GM12878 (cell line): Measurements from ENCODE around the gene RYR2.

ENCODE experiments used
- CBX5 ChIP-seq: sonication (generic); IDR thresholded peaks from 2 replicates; pipeline ENCODE4 v1.6.1; 2016; ENCODE audit warnings: low read depth, moderate library complexity, mild to moderate bottlenecking, inconsistent platforms
- CHD4 ChIP-seq: fragments of 200-600 bp; sonication (generic); IDR thresholded peaks from 2 replicates; pipeline ENCODE4 v1.6.1; 2016; ENCODE audit warnings: mild to moderate bottlenecking
- CTCF ChIP-seq, 3 experiments: IDR thresholded peaks in 2 of 3; conservative IDR thresholded peaks in 1 of 3; 2 replicates each; pipeline ENCODE4 v1.5.1; 2011; ENCODE audit warnings: low read depth in 3 of 3, low read length in 3 of 3, mild to moderate bottlenecking in 3 of 3, control low read depth in 2 of 3, moderate library complexity in 2 of 3, inconsistent platforms in 1 of 3, mixed read lengths in 1 of 3; ENCODE audit not compliant: control insufficient read depth in 2 of 3, insufficient read depth in 1 of 3; ENCODE audit errors: extremely low read depth in 1 of 3
- E4F1 ChIP-seq: fragments of 450-650 bp; IDR thresholded peaks from 2 replicates; pipeline ENCODE4 v1.6.1; 2018; ENCODE audit warnings: borderline replicate concordance, mild to moderate bottlenecking; ENCODE audit not compliant: partially characterized antibody
- EED ChIP-seq: sonication (generic); IDR thresholded peaks from 2 replicates; pipeline ENCODE4 v1.6.1; 2016; ENCODE audit warnings: antibody characterized with exemption, low read depth
- ETV6 ChIP-seq, 2 experiments: fragments of 450-650 bp in 1 of 2; IDR thresholded peaks in 1 of 2; conservative IDR thresholded peaks in 1 of 2; 2 replicates each; pipeline ENCODE4 v1.6.1; 2014; ENCODE audit warnings: antibody characterized with exemption in 1 of 2, borderline replicate concordance in 1 of 2, low read depth in 1 of 2, mild to moderate bottlenecking in 1 of 2, moderate library complexity in 1 of 2
- EZH2 ChIP-seq: IDR thresholded peaks from 2 replicates; pipeline ENCODE4 v1.6.1; 2012; ENCODE audit warnings: low read depth, mild to moderate bottlenecking, control low read depth, inconsistent platforms, low read length, borderline replicate concordance; ENCODE audit not compliant: control insufficient read depth
- JUND ChIP-seq: IDR thresholded peaks from 2 replicates; pipeline ENCODE4 v1.6.1; 2012; ENCODE audit warnings: low read depth, mild to moderate bottlenecking, low read length, improper control_type of control experiment, moderate library complexity
- LARP7 ChIP-seq: fragments of 450-650 bp; IDR thresholded peaks from 2 replicates; pipeline ENCODE4 v1.6.1; 2017; ENCODE audit warnings: mild to moderate bottlenecking
- POLR2A ChIP-seq: IDR thresholded peaks from 2 replicates; pipeline ENCODE4 v1.6.1; 2011; ENCODE audit warnings: low read depth, mild to moderate bottlenecking, low read length
- POLR2AphosphoS5 ChIP-seq: IDR thresholded peaks from 2 replicates; pipeline ENCODE4 v1.6.1; 2011; ENCODE audit warnings: mild to moderate bottlenecking, low read length, inconsistent platforms
- SMC3 ChIP-seq: IDR thresholded peaks from 2 replicates; pipeline ENCODE4 v1.6.1; 2011; ENCODE audit warnings: low read length, improper control_type of control experiment, borderline replicate concordance
- SP1 ChIP-seq: IDR thresholded peaks from one replicate; pipeline ENCODE4 v1.6.1; 2011; ENCODE audit warnings: low read depth, low read length
- ZBTB4 ChIP-seq: fragments of 450-650 bp; formaldehyde crosslinking; IDR thresholded peaks from 2 replicates; pipeline ENCODE4 v1.4.0; 2022; ENCODE audit warnings: mild to moderate bottlenecking, moderate library complexity

GRCh38 chr1:237834461-237834860 lies 792.5 kb downstream of the RYR2 start:
- TF ChIP-seq SP1 (no peak), CHD4 (no peak), CTCF (IDR thresholded peaks at IDR 0.05 in 2 of 3, conservative IDR thresholded peaks at IDR 0.05 in 1 of 3; ENCODE audit: control insufficient read depth in 2 of 3, extremely low read depth in 1 of 3, insufficient read depth in 1 of 3, low read depth in 3 of 3, low read length in 3 of 3) (no peak), JUND (no peak), SMC3 (no peak), EED (no peak), ZBTB4 (CRISPR knock-in tag) (no peak), POLR2AphosphoS5 (no peak), EZH2 (no peak), E4F1 (no peak), CBX5 (no peak), POLR2A (no peak), ETV6 (conservative IDR thresholded peaks at IDR 0.05 in 1 of 2, IDR thresholded peaks at IDR 0.05 in 1 of 2; ENCODE audit: borderline replicate concordance in 1 of 2, low read depth in 1 of 2) (no peak), LARP7 (no peak)
